Bone marrow (tissue), 2 donors: Measurements from ENCODE around the gene CELA1.
A peak's percentile ranks its signal among the peaks of the same experiment; 100 is the strongest.

Experiments used
- DNase-seq, 2 donors: peaks; one replicate each; lab custom pipeline; 2025; lab: John Stamatoyannopoulos, UW

The CELA1 gene

GRCh38 chr12:51374856-51375255 lies 28.4 kb upstream of the CELA1 start:
- DNase-seq = no peak

- DNase-seq = no peak
Observed at GRCh38 chr12:51374361-51374760, 27.9 kb upstream of the CELA1 start.

- DNase-seq = peak in 1 of 2 donors; percentile 38
Observed at GRCh38 chr12:51373187-51373586, 26.7 kb upstream of the CELA1 start.

- no peak for DNase-seq
Observed at GRCh38 chr12:51372021-51372420, 25.5 kb upstream of the CELA1 start.

- DNase-seq = no peak
Observed at GRCh38 chr12:51371295-51371953, 24.9 kb upstream of the CELA1 start.

- DNase-seq = no peak
Observed at GRCh38 chr12:51370667-51371066, 24.2 kb upstream of the CELA1 start.

- no peak for DNase-seq
Observed at GRCh38 chr12:51369581-51369980, 23.1 kb upstream of the CELA1 start.

GRCh38 chr12:51368640-51369517 lies 22.4 kb upstream of the CELA1 start:
- DNase-seq = peak; percentile 32 to 97

- no peak for DNase-seq
Observed at GRCh38 chr12:51365276-51365675, 18.8 kb upstream of the CELA1 start.

GRCh38 chr12:51364001-51364400 lies 17.5 kb upstream of the CELA1 start:
- no peak for DNase-seq

- no peak for DNase-seq
Observed at GRCh38 chr12:51362747-51363342, 16.4 kb upstream of the CELA1 start.

- no peak for DNase-seq
Observed at GRCh38 chr12:51362307-51362706, 15.8 kb upstream of the CELA1 start.

GRCh38 chr12:51361161-51362016 lies 14.9 kb upstream of the CELA1 start:
- DNase-seq = no peak

- DNase-seq = no peak
Observed at GRCh38 chr12:51360315-51360714, 13.8 kb upstream of the CELA1 start.

- DNase-seq = no peak
Observed at GRCh38 chr12:51359851-51360250, 13.4 kb upstream of the CELA1 start.

GRCh38 chr12:51358496-51358895 lies 12.0 kb upstream of the CELA1 start:
- no peak for DNase-seq

- no peak for DNase-seq
Observed at GRCh38 chr12:51357374-51358047, 11.0 kb upstream of the CELA1 start.

- peak; percentile 15 to 18 for DNase-seq
Observed at GRCh38 chr12:51351913-51352532, 5.5 kb upstream of the CELA1 start.

GRCh38 chr12:51349026-51349425 lies 2.5 kb upstream of the CELA1 start:
- DNase-seq = no peak

GRCh38 chr12:51348116-51348515 lies 1.6 kb upstream of the CELA1 start:
- DNase-seq = no peak

- no peak for DNase-seq
Observed at GRCh38 chr12:51345681-51346080, 798 bp downstream of the CELA1 start.
